IMR-90 (cell line): ENCODE results near the gene TRNT1. TPM values are rescaled to one million over a fixed set of nuclear protein-coding genes. Genes with fewer than 3 reads are reported as not detected.

Experiments used
- ATAC-seq: fragments of 200-7000 bp; cut with Tn5 transposase; 2 replicates; pipeline ENCODE4 v1.9.1; 2020; ENCODE audit warnings: low read depth, mild to moderate bottlenecking, moderate library complexity
- BruUV-seq: library from RNA; stranded (reverse); fragments of 400-500 nt; replicated peaks from 2 replicates; lab custom pipeline; 2021; lab: Mats Ljungman, UMichigan
- CTCF ChIA-PET: fragments of 300-600 bp; formaldehyde crosslinking; extraction: SDS; loops from one replicate; lab custom pipeline; 2021; ENCODE audit warnings: antibody characterized with exemption; lab: Yijun Ruan, JAX
- POLR2A ChIA-PET: fragments of 300-600 bp; sonication (Branson Sonifier 250); formaldehyde crosslinking; loops from one replicate; lab custom pipeline; 2022; ENCODE audit warnings: antibody characterized with exemption; ENCODE audit not compliant: unreplicated experiment; lab: Charles Lee
- DNase-seq: peaks from one replicate; pipeline ENCODE4 v3.0.0; 2013
- H2AFZ ChIP-seq: replicated peaks from 2 replicates; pipeline ENCODE3; 2013; ENCODE audit warnings: low read length, mild to moderate bottlenecking; ENCODE audit not compliant: poor library complexity
- H2AK5ac ChIP-seq: 2 replicates; pipeline ENCODE4 v1.6.1; 2013; ENCODE audit warnings: low read depth, low read length, inconsistent platforms
- H2AK9ac ChIP-seq: replicated peaks from 2 replicates; pipeline ENCODE3; 2013; ENCODE audit warnings: mild to moderate bottlenecking, low read depth, low read length, moderate library complexity; ENCODE audit not compliant: poor library complexity
- H2BK120ac ChIP-seq: 2 replicates; pipeline ENCODE4 v1.6.1; 2013; ENCODE audit warnings: low read depth, low read length, inconsistent platforms
- H2BK15ac ChIP-seq: 3 replicates; pipeline ENCODE4 v1.6.1; 2013; ENCODE audit warnings: low read depth, low read length, inconsistent platforms
- H2BK20ac ChIP-seq: 2 replicates; pipeline ENCODE4 v1.6.1; 2013; ENCODE audit warnings: low read depth, mild to moderate bottlenecking, inconsistent platforms, low read length, moderate library complexity
- H2BK5ac ChIP-seq: 2 replicates; pipeline ENCODE4 v1.6.1; 2013; ENCODE audit warnings: mild to moderate bottlenecking, low read depth, low read length, inconsistent platforms; ENCODE audit not compliant: poor library complexity, severe bottlenecking
- H3K14ac ChIP-seq: replicated peaks from 2 replicates; pipeline ENCODE4 v1.6.1; 2013; ENCODE audit warnings: low read depth, low read length, inconsistent platforms
- H3K18ac ChIP-seq: 2 replicates; pipeline ENCODE4 v1.6.1; 2013; ENCODE audit warnings: low read depth, low read length, control low read depth
- H3K23ac ChIP-seq: 2 replicates; pipeline ENCODE4 v1.6.1; 2013; ENCODE audit warnings: low read depth, low read length, inconsistent platforms
- H3K27ac ChIP-seq: 2 replicates; pipeline ENCODE4 v1.5.1; 2013; ENCODE audit warnings: mild to moderate bottlenecking, control low read depth, low read length; ENCODE audit not compliant: insufficient read depth
- H3K27me3 ChIP-seq: 2 replicates; pipeline ENCODE4 v1.6.1; 2013; ENCODE audit warnings: low read length; ENCODE audit not compliant: control insufficient read depth, insufficient read depth
- H3K36me3 ChIP-seq: 2 replicates; pipeline ENCODE4 v1.6.1; 2013; ENCODE audit warnings: low read length, mixed read lengths; ENCODE audit not compliant: control insufficient read depth, insufficient read depth
- H3K4ac ChIP-seq: 2 replicates; pipeline ENCODE4 v1.6.1; 2013; ENCODE audit warnings: low read depth, low read length, inconsistent platforms
- H3K4me1 ChIP-seq: 2 replicates; pipeline ENCODE4 v1.6.1; 2013; ENCODE audit warnings: low read length, mixed read lengths; ENCODE audit not compliant: control insufficient read depth, insufficient read depth
- H3K4me2 ChIP-seq: 2 replicates; pipeline ENCODE4 v1.6.1; 2013; ENCODE audit warnings: low read depth, mild to moderate bottlenecking, control low read depth, low read length, moderate library complexity
- H3K4me3 ChIP-seq: 2 replicates; pipeline ENCODE4 v1.5.1; 2013; ENCODE audit warnings: low read depth, mild to moderate bottlenecking, control low read depth, low read length, moderate library complexity; ENCODE audit not compliant: insufficient read depth
- H3K56ac ChIP-seq: 2 replicates; pipeline ENCODE4 v1.6.1; 2013; ENCODE audit warnings: low read length, inconsistent platforms; ENCODE audit not compliant: insufficient read depth; ENCODE audit errors: extremely low read depth
- H3K79me1 ChIP-seq, 2 experiments: 2 replicates each; pipeline ENCODE4 v1.6.1; 2013; ENCODE audit warnings: low read length in 2 of 2, inconsistent platforms in 1 of 2, low read depth in 1 of 2
- H3K9ac ChIP-seq: 2 replicates; pipeline ENCODE4 v1.6.1; 2013; ENCODE audit warnings: low read depth, low read length, control low read depth
- H3K9me1 ChIP-seq: 2 replicates; pipeline ENCODE4 v1.6.1; 2013; ENCODE audit warnings: low read length, inconsistent platforms; ENCODE audit not compliant: insufficient read depth
- H3K9me3 ChIP-seq: 2 replicates; pipeline ENCODE4 v1.6.1; 2013; ENCODE audit warnings: low read length; ENCODE audit not compliant: control insufficient read depth, insufficient read depth
- H4K20me1 ChIP-seq: 2 replicates; pipeline ENCODE4 v1.6.1; 2013; ENCODE audit warnings: low read length, inconsistent platforms; ENCODE audit not compliant: insufficient read depth
- H4K5ac ChIP-seq: 2 replicates; pipeline ENCODE4 v1.6.1; 2013; ENCODE audit warnings: mild to moderate bottlenecking, low read depth, low read length, control low read depth
- H4K8ac ChIP-seq, 2 experiments: 2 replicates each; pipeline ENCODE4 v1.6.1; 2013; ENCODE audit warnings: low read depth in 2 of 2, low read length in 2 of 2, control low read depth in 1 of 2, inconsistent platforms in 1 of 2
- H4K91ac ChIP-seq: 2 replicates; pipeline ENCODE4 v1.6.1; 2013; ENCODE audit warnings: low read depth, low read length, inconsistent platforms; ENCODE audit not compliant: insufficient read depth
- FOS ChIP-seq: fragments of 150-350 bp; IDR thresholded peaks from 2 replicates; pipeline ENCODE4 v1.6.1; 2016; ENCODE audit warnings: low read depth, low read length
- MAFK ChIP-seq: IDR thresholded peaks from 2 replicates; pipeline ENCODE4 v1.6.1; 2012; ENCODE audit warnings: low read depth, low read length, improper control_type of control experiment
- WGBS, 2 experiments: methylation state at CpG; one replicate each; pipeline versions ENCODE4 v1.1.5 to v1.1.7; 2013; ENCODE audit warnings: missing lambda C conversion rate in 2 of 2; ENCODE audit not compliant: insufficient read length in 1 of 2; ENCODE audit errors: extremely low coverage in 2 of 2; 5-methylcytosine and 5-hydroxymethylcytosine counted together
- dilution Hi-C: fragments of 300-500 bp; cut with HindIII; formaldehyde crosslinking; loops from one replicate; pipeline ENCODE4 v1.14.3; 2018; ENCODE audit warnings: low sequenced_read_pairs; ENCODE audit not compliant: unreplicated experiment
- in situ Hi-C: fragments of 300-500 bp; cut with MboI; formaldehyde crosslinking; loops from 3 replicates; pipeline ENCODE4 v1.14.3; 2019; ENCODE audit warnings: low sequenced_read_pairs, inconsistent platforms, mixed read lengths
- intact Hi-C: fragments of 100-400 bp; cut with micrococcal nuclease; formaldehyde crosslinking; loops from 2 replicates; pipeline ENCODE4 v1.10.0; 2022
- polyA plus RNA-seq, 3 experiments: library from polyadenylated mRNA; depleted of rRNA; stranded (reverse); fragments of >200 nt; gene quantifications; 2 replicates each; pipeline ENCODE4 v1.2.3, GENCODE V29; 2012; ENCODE audit warnings: low replicate concordance in 1 of 3
- total RNA-seq: library from RNA; depleted of rRNA; stranded (reverse); fragments of >200 nt; gene quantifications from 2 replicates; pipeline ENCODE4 v1.2.3, GENCODE V29; 2012

The TRNT1 gene
- total and polyA plus RNA-seq, 2 of the 4 experiments (the other 2 are of a cell fraction), result 11.8 to 12.3 TPM

GRCh38 chr3:3177861-3178497 lies 51.2 kb downstream of the TRNT1 start:
- intact Hi-C loops (loop anchor here (10.0 kb wide), 1 partner anchor 1193 kb away; no protein-coding TSS in a partner anchor), dilution Hi-C loops (no loop called here), in situ Hi-C loops (no loop called here)
- H4K5ac ChIP-seq, result no peak overlapping the region
- no peak overlapping the region for H3K56ac ChIP-seq
- ATAC-seq (no peak), DNase-seq (peak; percentile 12)
- H2BK5ac ChIP-seq, result no peak overlapping the region
- no peak overlapping the region for H3K14ac ChIP-seq
- H2BK15ac ChIP-seq, result no peak overlapping the region
- H3K4me3 ChIP-seq, result no peak overlapping the region
- H2AFZ ChIP-seq, result no peak overlapping the region
- no CpG with 5 or more reads among the region's 10 CpGs for WGBS, 2 experiments
- H2BK20ac ChIP-seq, result no peak overlapping the region
- H3K9me3 ChIP-seq, result no peaks in the 10 kb centered on the region
- H3K18ac ChIP-seq, result no peak overlapping the region
- ChIA-PET POLR2A (no interaction called here), CTCF (interaction anchor here (0.6 kb wide), 1 partner anchor 64 kb away, joined by 6 read pairs; no protein-coding TSS in a partner anchor)
- no peak overlapping the region for H4K8ac ChIP-seq
- no peak overlapping the region for H3K23ac ChIP-seq
- peak overlapping the region; percentile 44 for H3K4me2 ChIP-seq
- H2AK9ac ChIP-seq, result no peak overlapping the region
- H3K9ac ChIP-seq, result no peak overlapping the region
- no peak overlapping the region for H3K27ac ChIP-seq
- no peaks in the 10 kb centered on the region for H3K27me3 ChIP-seq
- no peaks in the 10 kb centered on the region for H3K4me1 ChIP-seq
- no peak for TF ChIP-seq MAFK
- TF ChIP-seq FOS, result peak; percentile 32; the same call in 1 of the 2 replicates
- H4K91ac ChIP-seq, result no peak overlapping the region
- H3K79me1 ChIP-seq, result peaks cover 9 to 13% of the 10 kb centered on the region in 2 experiments
- H3K36me3 ChIP-seq, result peaks cover 7% of the 10 kb centered on the region
- no peaks in the 10 kb centered on the region for H4K20me1 ChIP-seq
- no TSS peak for BruUV-seq
- H2AK5ac ChIP-seq, result no peak overlapping the region
- H3K4ac ChIP-seq, result no peak overlapping the region
- H3K9me1 ChIP-seq, result no peaks in the 10 kb centered on the region
- H2BK120ac ChIP-seq, result no peak overlapping the region
